ENCODE results near the gene ST3GAL4. TPM values are rescaled to one million over a fixed set of nuclear protein-coding genes. Genes with fewer than 3 reads are reported as not detected.

ST3GAL4 gene
- total and polyA plus RNA-seq, 2 donors (not counting 1 experiment from before 2014, with no cell fraction given): 1.1 to 1.9 TPM

- no peaks in the 10 kb centered on the region for H4K20me1 ChIP-seq (ENCODE audit: control insufficient read depth, insufficient read depth, low read length, poor library complexity, severe bottlenecking)
- ChIA-PET POLR2A (no interaction called here), CTCF (interaction anchor here (0.6 to 1.0 kb wide), 2 partner anchors 27 to 135 kb away, joined by 3 read pairs; no protein-coding TSS in a partner anchor)
- WGBS (ENCODE audit: insufficient coverage): 91% methylated on average over 16 of the region's 16 CpGs
- no peaks in the 10 kb centered on the region for H3K27me3 Mint-ChIP-seq
- no peaks in the 10 kb centered on the region for H3K4me1 Mint-ChIP-seq
- TF ChIP-seq CTCF (IDR thresholded peaks at IDR 0.05) (no peak), EZH2 (IDR thresholded peaks at IDR 0.05; ENCODE audit: borderline replicate concordance, insufficient read depth, low read depth, low read length, poor library complexity, severe bottlenecking) (no peak)
- no peak overlapping the region for H2AFZ ChIP-seq (ENCODE audit: insufficient read depth, low read depth, low read length, poor library complexity, severe bottlenecking)
- no peak overlapping the region for H3K4me3 ChIP-seq (ENCODE audit: control extremely low read depth in 1 of 5, extremely low read depth in 1 of 5, insufficient read depth in 1 of 5, low read depth in 2 of 5, low read length in 4 of 5)
- H3K79me2 ChIP-seq (ENCODE audit: control insufficient read depth, insufficient read depth, low read length): no peaks in the 10 kb centered on the region
- no peaks in the 10 kb centered on the region for H3K9me3 Mint-ChIP-seq (ENCODE audit: insufficient read depth)
- no peak overlapping the region for H3K27ac Mint-ChIP-seq
- ATAC-seq (ENCODE audit: low read depth) (no peak), DNase-seq (no peak)
- H3K27ac ChIP-seq (ENCODE audit: low read length in 2 of 2): no peak overlapping the region
- no peaks in the 10 kb centered on the region for H3K9me3 ChIP-seq (ENCODE audit: control extremely low read depth in 1 of 3, control insufficient read depth in 2 of 3, insufficient read depth in 1 of 3, low read length in 2 of 3)
- peaks cover 0 to 58% of the 10 kb centered on the region in 2 experiments for H3K36me3 ChIP-seq (replicated peaks in 1 of 2; ENCODE audit: control extremely low read depth in 1 of 2, control insufficient read depth in 1 of 2, extremely low read depth in 1 of 2, insufficient read depth in 2 of 2, low read length in 1 of 2)
- no peaks in the 10 kb centered on the region for H3K4me1 ChIP-seq (ENCODE audit: control insufficient read depth in 2 of 2, insufficient read depth in 2 of 2, low read length in 2 of 2)
- H3K4me3 Mint-ChIP-seq: no peak overlapping the region
- no peak overlapping the region for H3K4me2 ChIP-seq (replicated peaks; ENCODE audit: low read depth, low read length, poor library complexity, severe bottlenecking)
- intact Hi-C loops (cut with micrococcal nuclease): no loop called here
- no peaks in the 10 kb centered on the region for H3K27me3 ChIP-seq (replicated peaks in 1 of 4; ENCODE audit: control extremely low read depth in 1 of 4, control insufficient read depth in 3 of 4, insufficient read depth in 4 of 4, low read length in 3 of 4)
- H3K9ac ChIP-seq (ENCODE audit: low read length): no peak overlapping the region
Observed at GRCh38 chr11:126345283-126345682, 10.2 kb upstream of the ST3GAL4 start.

- POLR2A ChIA-PET: no interaction called here
- Mint-ChIP-seq H3K9me3 (ENCODE audit: insufficient read depth) (no peaks in the 10 kb centered on the region), H3K27ac (no peak overlapping the region), H3K27me3 (no peaks in the 10 kb centered on the region), H3K4me1 (no peaks in the 10 kb centered on the region), H3K4me3 (no peak overlapping the region)
- H3K27ac ChIP-seq (ENCODE audit: low read length in 2 of 2): no peak overlapping the region
- DNase-seq (no peak), ATAC-seq (ENCODE audit: low read depth) (no peak)
- no peak overlapping the region for H3K4me3 ChIP-seq (ENCODE audit: control extremely low read depth in 1 of 5, extremely low read depth in 1 of 5, insufficient read depth in 1 of 5, low read depth in 2 of 5, low read length in 4 of 5)
- H3K36me3 ChIP-seq (replicated peaks in 1 of 2; ENCODE audit: control extremely low read depth in 1 of 2, control insufficient read depth in 1 of 2, extremely low read depth in 1 of 2, insufficient read depth in 2 of 2, low read length in 1 of 2): peaks cover 0 to 55% of the 10 kb centered on the region in 2 experiments
- H2AFZ ChIP-seq (ENCODE audit: insufficient read depth, low read depth, low read length, poor library complexity, severe bottlenecking): no peak overlapping the region
- 65% methylated on average over 17 of the region's 17 CpGs for WGBS (ENCODE audit: insufficient coverage)
- H3K27me3 ChIP-seq (replicated peaks in 1 of 4; ENCODE audit: control extremely low read depth in 1 of 4, control insufficient read depth in 3 of 4, insufficient read depth in 4 of 4, low read length in 3 of 4): no peaks in the 10 kb centered on the region
- H3K4me1 ChIP-seq (ENCODE audit: control insufficient read depth in 2 of 2, insufficient read depth in 2 of 2, low read length in 2 of 2): no peaks in the 10 kb centered on the region
- H3K9me3 ChIP-seq (ENCODE audit: control extremely low read depth in 1 of 3, control insufficient read depth in 2 of 3, insufficient read depth in 1 of 3, low read length in 2 of 3): no peaks in the 10 kb centered on the region
- H3K9ac ChIP-seq (ENCODE audit: low read length): no peak overlapping the region
- H3K4me2 ChIP-seq (replicated peaks; ENCODE audit: low read depth, low read length, poor library complexity, severe bottlenecking): no peak overlapping the region
- no peak for TF ChIP-seq EZH2 (IDR thresholded peaks at IDR 0.05; ENCODE audit: borderline replicate concordance, insufficient read depth, low read depth, low read length, poor library complexity, severe bottlenecking)
- no peak for TF ChIP-seq CTCF (IDR thresholded peaks at IDR 0.05)
- intact Hi-C loops (cut with micrococcal nuclease): no loop called here
- H4K20me1 ChIP-seq (ENCODE audit: control insufficient read depth, insufficient read depth, low read length, poor library complexity, severe bottlenecking): no peaks in the 10 kb centered on the region
- CTCF ChIA-PET: interaction anchor here (1.0 kb wide), 1 partner anchor 134 kb away, joined by 3 read pairs; no protein-coding TSS in a partner anchor
- no peaks in the 10 kb centered on the region for H3K79me2 ChIP-seq (ENCODE audit: control insufficient read depth, insufficient read depth, low read length)
Observed at GRCh38 chr11:126345759-126346585, 9.5 kb upstream of the ST3GAL4 start.
